IMR-90 (cell line): ENCODE data around the gene TNK1.

Experiments
- BHLHE40 ChIP-seq: fragments of 150-350 bp; IDR thresholded peaks from 2 replicates; pipeline ENCODE4 v1.6.1; 2016; ENCODE audit warnings: mild to moderate bottlenecking, low read depth, low read length
- FOS ChIP-seq: fragments of 150-350 bp; IDR thresholded peaks from 2 replicates; pipeline ENCODE4 v1.6.1; 2016; ENCODE audit warnings: low read depth, low read length
- MXI1 ChIP-seq: IDR thresholded peaks from 2 replicates; pipeline ENCODE4 v1.6.1; 2012; ENCODE audit warnings: low read depth, mild to moderate bottlenecking, low read length, moderate library complexity, borderline replicate concordance
- POLR2A ChIP-seq: IDR thresholded peaks from 2 replicates; pipeline ENCODE4 v1.6.1; 2012; ENCODE audit warnings: mild to moderate bottlenecking, low read depth, low read length
- RCOR1 ChIP-seq: IDR thresholded peaks from 2 replicates; pipeline ENCODE4 v1.6.1; 2012; ENCODE audit warnings: mild to moderate bottlenecking, low read length, improper control_type of control experiment; ENCODE audit not compliant: insufficient replicate concordance
- RFX5 ChIP-seq: IDR thresholded peaks from 2 replicates; pipeline ENCODE4 v1.8.0; 2012; ENCODE audit warnings: low read depth, mild to moderate bottlenecking, low read length, moderate library complexity
- SMC3 ChIP-seq: fragments of 150-350 bp; IDR thresholded peaks from 2 replicates; pipeline ENCODE4 v1.6.1; 2016; ENCODE audit warnings: low read depth, mild to moderate bottlenecking, antibody characterized with exemption, low read length, moderate library complexity
- TF ChIP-seq, protein P1 (sequence below): conservative IDR thresholded peaks from 2 replicates; pipeline ENCODE4 v1.5.1; 2012; ENCODE audit warnings: mild to moderate bottlenecking, low read depth, low read length, improper control_type of control experiment

DNA sequence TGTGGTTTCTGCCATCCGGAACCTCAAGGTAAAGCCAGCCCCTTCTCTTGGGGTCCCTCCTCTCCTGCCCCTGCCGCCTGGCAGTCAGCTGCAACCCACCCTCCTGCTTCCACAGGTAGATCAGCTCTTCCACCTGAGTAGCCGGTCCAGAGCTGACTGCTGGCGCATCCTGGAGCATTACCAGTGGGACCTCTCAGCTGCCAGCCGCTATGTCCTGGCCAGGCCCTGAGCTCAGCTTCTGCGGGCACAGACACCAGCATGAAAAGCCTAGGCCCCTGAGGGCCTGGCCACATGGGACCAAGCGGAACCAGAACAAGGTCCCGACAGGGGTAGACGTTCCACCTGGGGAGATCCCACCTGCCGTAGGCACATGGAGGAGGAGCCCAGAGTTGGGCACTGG is 8.0 kb downstream of the TNK1 start:
- TF ChIP-seq, protein P1, sequence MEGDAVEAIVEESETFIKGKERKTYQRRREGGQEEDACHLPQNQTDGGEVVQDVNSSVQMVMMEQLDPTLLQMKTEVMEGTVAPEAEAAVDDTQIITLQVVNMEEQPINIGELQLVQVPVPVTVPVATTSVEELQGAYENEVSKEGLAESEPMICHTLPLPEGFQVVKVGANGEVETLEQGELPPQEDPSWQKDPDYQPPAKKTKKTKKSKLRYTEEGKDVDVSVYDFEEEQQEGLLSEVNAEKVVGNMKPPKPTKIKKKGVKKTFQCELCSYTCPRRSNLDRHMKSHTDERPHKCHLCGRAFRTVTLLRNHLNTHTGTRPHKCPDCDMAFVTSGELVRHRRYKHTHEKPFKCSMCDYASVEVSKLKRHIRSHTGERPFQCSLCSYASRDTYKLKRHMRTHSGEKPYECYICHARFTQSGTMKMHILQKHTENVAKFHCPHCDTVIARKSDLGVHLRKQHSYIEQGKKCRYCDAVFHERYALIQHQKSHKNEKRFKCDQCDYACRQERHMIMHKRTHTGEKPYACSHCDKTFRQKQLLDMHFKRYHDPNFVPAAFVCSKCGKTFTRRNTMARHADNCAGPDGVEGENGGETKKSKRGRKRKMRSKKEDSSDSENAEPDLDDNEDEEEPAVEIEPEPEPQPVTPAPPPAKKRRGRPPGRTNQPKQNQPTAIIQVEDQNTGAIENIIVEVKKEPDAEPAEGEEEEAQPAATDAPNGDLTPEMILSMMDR, result no peak
- TF ChIP-seq SMC3 (no peak), RFX5 (no peak), MXI1 (no peak), POLR2A (no peak), BHLHE40 (no peak), RCOR1 (no peak), FOS (no peak)
